ENCODE results near the gene APBB2. TPM values are rescaled to one million over a fixed set of nuclear protein-coding genes. Genes with fewer than 3 reads are reported as not detected.

Gene APBB2
- total and polyA plus RNA-seq, 2 of the 8 experiments (the other 6 are each of a cell fraction or from before 2014, with no cell fraction given): 58.7 to 59.4 TPM

DNA sequence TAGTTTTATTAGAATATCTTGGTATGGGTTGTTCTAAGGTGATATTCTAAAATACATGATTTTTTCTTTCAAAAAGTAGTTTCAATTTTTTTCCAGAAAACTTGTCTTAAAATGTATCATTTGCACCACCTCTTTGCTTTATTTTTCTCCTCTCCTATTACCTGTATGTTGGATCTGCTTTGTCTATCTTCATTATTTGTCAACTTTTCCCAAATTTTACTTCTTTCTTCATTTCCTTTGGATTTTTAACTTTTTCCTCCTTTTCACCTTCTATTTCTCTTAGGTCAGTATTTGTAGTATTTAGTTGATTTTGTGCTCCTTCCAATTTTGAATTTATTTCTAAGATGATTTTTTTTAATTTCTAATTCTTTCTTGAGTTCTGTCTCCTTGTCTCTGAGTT lies 169.6 kb downstream of the APBB2 start (continued):
- TF ChIP-seq, protein P1, sequence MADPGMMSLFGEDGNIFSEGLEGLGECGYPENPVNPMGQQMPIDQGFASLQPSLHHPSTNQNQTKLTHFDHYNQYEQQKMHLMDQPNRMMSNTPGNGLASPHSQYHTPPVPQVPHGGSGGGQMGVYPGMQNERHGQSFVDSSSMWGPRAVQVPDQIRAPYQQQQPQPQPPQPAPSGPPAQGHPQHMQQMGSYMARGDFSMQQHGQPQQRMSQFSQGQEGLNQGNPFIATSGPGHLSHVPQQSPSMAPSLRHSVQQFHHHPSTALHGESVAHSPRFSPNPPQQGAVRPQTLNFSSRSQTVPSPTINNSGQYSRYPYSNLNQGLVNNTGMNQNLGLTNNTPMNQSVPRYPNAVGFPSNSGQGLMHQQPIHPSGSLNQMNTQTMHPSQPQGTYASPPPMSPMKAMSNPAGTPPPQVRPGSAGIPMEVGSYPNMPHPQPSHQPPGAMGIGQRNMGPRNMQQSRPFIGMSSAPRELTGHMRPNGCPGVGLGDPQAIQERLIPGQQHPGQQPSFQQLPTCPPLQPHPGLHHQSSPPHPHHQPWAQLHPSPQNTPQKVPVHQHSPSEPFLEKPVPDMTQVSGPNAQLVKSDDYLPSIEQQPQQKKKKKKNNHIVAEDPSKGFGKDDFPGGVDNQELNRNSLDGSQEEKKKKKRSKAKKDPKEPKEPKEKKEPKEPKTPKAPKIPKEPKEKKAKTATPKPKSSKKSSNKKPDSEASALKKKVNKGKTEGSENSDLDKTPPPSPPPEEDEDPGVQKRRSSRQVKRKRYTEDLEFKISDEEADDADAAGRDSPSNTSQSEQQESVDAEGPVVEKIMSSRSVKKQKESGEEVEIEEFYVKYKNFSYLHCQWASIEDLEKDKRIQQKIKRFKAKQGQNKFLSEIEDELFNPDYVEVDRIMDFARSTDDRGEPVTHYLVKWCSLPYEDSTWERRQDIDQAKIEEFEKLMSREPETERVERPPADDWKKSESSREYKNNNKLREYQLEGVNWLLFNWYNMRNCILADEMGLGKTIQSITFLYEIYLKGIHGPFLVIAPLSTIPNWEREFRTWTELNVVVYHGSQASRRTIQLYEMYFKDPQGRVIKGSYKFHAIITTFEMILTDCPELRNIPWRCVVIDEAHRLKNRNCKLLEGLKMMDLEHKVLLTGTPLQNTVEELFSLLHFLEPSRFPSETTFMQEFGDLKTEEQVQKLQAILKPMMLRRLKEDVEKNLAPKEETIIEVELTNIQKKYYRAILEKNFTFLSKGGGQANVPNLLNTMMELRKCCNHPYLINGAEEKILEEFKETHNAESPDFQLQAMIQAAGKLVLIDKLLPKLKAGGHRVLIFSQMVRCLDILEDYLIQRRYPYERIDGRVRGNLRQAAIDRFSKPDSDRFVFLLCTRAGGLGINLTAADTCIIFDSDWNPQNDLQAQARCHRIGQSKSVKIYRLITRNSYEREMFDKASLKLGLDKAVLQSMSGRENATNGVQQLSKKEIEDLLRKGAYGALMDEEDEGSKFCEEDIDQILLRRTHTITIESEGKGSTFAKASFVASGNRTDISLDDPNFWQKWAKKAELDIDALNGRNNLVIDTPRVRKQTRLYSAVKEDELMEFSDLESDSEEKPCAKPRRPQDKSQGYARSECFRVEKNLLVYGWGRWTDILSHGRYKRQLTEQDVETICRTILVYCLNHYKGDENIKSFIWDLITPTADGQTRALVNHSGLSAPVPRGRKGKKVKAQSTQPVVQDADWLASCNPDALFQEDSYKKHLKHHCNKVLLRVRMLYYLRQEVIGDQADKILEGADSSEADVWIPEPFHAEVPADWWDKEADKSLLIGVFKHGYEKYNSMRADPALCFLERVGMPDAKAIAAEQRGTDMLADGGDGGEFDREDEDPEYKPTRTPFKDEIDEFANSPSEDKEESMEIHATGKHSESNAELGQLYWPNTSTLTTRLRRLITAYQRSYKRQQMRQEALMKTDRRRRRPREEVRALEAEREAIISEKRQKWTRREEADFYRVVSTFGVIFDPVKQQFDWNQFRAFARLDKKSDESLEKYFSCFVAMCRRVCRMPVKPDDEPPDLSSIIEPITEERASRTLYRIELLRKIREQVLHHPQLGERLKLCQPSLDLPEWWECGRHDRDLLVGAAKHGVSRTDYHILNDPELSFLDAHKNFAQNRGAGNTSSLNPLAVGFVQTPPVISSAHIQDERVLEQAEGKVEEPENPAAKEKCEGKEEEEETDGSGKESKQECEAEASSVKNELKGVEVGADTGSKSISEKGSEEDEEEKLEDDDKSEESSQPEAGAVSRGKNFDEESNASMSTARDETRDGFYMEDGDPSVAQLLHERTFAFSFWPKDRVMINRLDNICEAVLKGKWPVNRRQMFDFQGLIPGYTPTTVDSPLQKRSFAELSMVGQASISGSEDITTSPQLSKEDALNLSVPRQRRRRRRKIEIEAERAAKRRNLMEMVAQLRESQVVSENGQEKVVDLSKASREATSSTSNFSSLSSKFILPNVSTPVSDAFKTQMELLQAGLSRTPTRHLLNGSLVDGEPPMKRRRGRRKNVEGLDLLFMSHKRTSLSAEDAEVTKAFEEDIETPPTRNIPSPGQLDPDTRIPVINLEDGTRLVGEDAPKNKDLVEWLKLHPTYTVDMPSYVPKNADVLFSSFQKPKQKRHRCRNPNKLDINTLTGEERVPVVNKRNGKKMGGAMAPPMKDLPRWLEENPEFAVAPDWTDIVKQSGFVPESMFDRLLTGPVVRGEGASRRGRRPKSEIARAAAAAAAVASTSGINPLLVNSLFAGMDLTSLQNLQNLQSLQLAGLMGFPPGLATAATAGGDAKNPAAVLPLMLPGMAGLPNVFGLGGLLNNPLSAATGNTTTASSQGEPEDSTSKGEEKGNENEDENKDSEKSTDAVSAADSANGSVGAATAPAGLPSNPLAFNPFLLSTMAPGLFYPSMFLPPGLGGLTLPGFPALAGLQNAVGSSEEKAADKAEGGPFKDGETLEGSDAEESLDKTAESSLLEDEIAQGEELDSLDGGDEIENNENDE (IDR thresholded peaks at IDR 0.05; ENCODE audit: insufficient replicate concordance, low read length): no peak
- TF ChIP-seq SP4 (IDR thresholded peaks at IDR 0.05; ENCODE audit: low read length) (no peak), POU5F1 (IDR thresholded peaks at IDR 0.05; ENCODE audit: low read depth, low read length) (no peak), EGR1 (IDR thresholded peaks at IDR 0.05; ENCODE audit: borderline replicate concordance, low read depth, low read length) (no peak), EP300 (IDR thresholded peaks at IDR 0.05; ENCODE audit: borderline replicate concordance in 1 of 2, low read depth in 2 of 2, low read length in 2 of 2) (no peak), PHF8 (conservative IDR thresholded peaks at IDR 0.05; ENCODE audit: low read depth, low read length) (no peak), NANOG (IDR thresholded peaks at IDR 0.05; ENCODE audit: insufficient read depth, low read depth, low read length, poor library complexity, severe bottlenecking) (no peak), CHD1 (IDR thresholded peaks at IDR 0.05; ENCODE audit: low read depth, low read length) (no peak)
- TF ChIP-seq, protein P2, sequence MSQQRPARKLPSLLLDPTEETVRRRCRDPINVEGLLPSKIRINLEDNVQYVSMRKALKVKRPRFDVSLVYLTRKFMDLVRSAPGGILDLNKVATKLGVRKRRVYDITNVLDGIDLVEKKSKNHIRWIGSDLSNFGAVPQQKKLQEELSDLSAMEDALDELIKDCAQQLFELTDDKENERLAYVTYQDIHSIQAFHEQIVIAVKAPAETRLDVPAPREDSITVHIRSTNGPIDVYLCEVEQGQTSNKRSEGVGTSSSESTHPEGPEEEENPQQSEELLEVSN (IDR thresholded peaks at IDR 0.05): no peak
- TF ChIP-seq, protein P3, sequence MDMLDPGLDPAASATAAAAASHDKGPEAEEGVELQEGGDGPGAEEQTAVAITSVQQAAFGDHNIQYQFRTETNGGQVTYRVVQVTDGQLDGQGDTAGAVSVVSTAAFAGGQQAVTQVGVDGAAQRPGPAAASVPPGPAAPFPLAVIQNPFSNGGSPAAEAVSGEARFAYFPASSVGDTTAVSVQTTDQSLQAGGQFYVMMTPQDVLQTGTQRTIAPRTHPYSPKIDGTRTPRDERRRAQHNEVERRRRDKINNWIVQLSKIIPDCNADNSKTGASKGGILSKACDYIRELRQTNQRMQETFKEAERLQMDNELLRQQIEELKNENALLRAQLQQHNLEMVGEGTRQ (IDR thresholded peaks at IDR 0.05; ENCODE audit: low read length): no peak

All from H1 (cell line).